Left ventricle myocardium inferior (tissue), 1 donor: ENCODE measurements around the gene ARFGAP1. TPM values are rescaled to one million over a fixed set of nuclear protein-coding genes. Genes with fewer than 3 reads are reported as not detected.

Experiments
- DNase-seq: peaks from one replicate; pipeline ENCODE4 v3.0.0-alpha.2; 2020
- H3K27ac ChIP-seq: fragments of 200-600 bp; replicated peaks from 2 replicates; pipeline ENCODE4 v1.8.0; 2021
- H3K27me3 ChIP-seq: fragments of 200-600 bp; 2 replicates; pipeline ENCODE4 v1.8.0; 2021; ENCODE audit warnings: low read depth
- H3K36me3 ChIP-seq: fragments of 200-600 bp; 2 replicates; pipeline ENCODE4 v1.8.0; 2021
- H3K4me1 ChIP-seq: fragments of 200-600 bp; 2 replicates; pipeline ENCODE4 v1.8.0; 2021
- H3K4me3 ChIP-seq: fragments of 200-600 bp; 2 replicates; pipeline ENCODE4 v1.8.0; 2021; ENCODE audit warnings: mild to moderate bottlenecking, moderate library complexity
- H3K9me3 ChIP-seq: fragments of 200-600 bp; replicated peaks from 2 replicates; pipeline ENCODE4 v1.8.0; 2021
- CTCF ChIP-seq: fragments of 200-600 bp; IDR thresholded peaks from 2 replicates; pipeline ENCODE4 v1.8.0; 2021; ENCODE audit warnings: antibody characterized with exemption, mild to moderate bottlenecking, borderline replicate concordance
- intact Hi-C: fragments of 100-400 bp; cut with micrococcal nuclease; formaldehyde crosslinking; loops from one replicate; pipeline ENCODE4 v1.11.0; 2022
- total RNA-seq: library from RNA; stranded (reverse); fragmentation: NEBNext Ultra II Directional; extraction: Animal tissue kit (Norgen Biotek cat#: 25700); gene quantifications from one replicate; pipeline ENCODE4 v1.2.1, GENCODE V29; 2021
- donor health status: DM: no; HTN: yes; CAD: no; lungs with severe emphysema.

Gene ARFGAP1
- total RNA-seq, 1 donor from 2014 or later = 33.4 TPM

- DNase-seq = no peak
- intact Hi-C loops = no loop called here
- Histone ChIP-seq H3K27me3 (peaks cover 31% of the 10 kb centered on the region), H3K9me3 (no peaks in the 10 kb centered on the region), H3K4me1 (peaks cover 14% of the 10 kb centered on the region), H3K27ac (no peak overlapping the region), H3K4me3 (no peak overlapping the region), H3K36me3 (no peaks in the 10 kb centered on the region)
- no peak for TF ChIP-seq CTCF
Observed at GRCh38 chr20:63313349-63314014, 40.9 kb downstream of the ARFGAP1 start.

GRCh38 chr20:63314015-63314471, 41.4 kb downstream of the ARFGAP1 start:
- H3K4me1 ChIP-seq = peaks cover 14% of the 10 kb centered on the region
- no peak for DNase-seq

GRCh38 chr20:63314566-63315239, 42.1 kb downstream of the ARFGAP1 start:
- Histone ChIP-seq H3K4me3 (no peak overlapping the region), H3K36me3 (no peaks in the 10 kb centered on the region), H3K9me3 (no peaks in the 10 kb centered on the region), H3K4me1 (peaks cover 8% of the 10 kb centered on the region), H3K27me3 (peaks cover 30% of the 10 kb centered on the region), H3K27ac (no peak overlapping the region)
- intact Hi-C loops = no loop called here
- TF ChIP-seq CTCF = no peak
- no peak for DNase-seq

More at GRCh38 chr20:63314015-63314471, 41.4 kb downstream of the ARFGAP1 start:
- Histone ChIP-seq H3K9me3 (no peaks in the 10 kb centered on the region), H3K36me3 (no peaks in the 10 kb centered on the region), H3K27ac (no peak overlapping the region), H3K27me3 (peaks cover 30% of the 10 kb centered on the region), H3K4me3 (no peak overlapping the region)
- TF ChIP-seq CTCF = no peak
- intact Hi-C loops = no loop called here

- Histone ChIP-seq H3K27ac (no peak overlapping the region), H3K4me1 (peaks cover 7% of the 10 kb centered on the region), H3K4me3 (no peak overlapping the region), H3K27me3 (peaks cover 30% of the 10 kb centered on the region), H3K9me3 (no peaks in the 10 kb centered on the region), H3K36me3 (no peaks in the 10 kb centered on the region)
- no peak for DNase-seq
- TF ChIP-seq CTCF = no peak
- intact Hi-C loops = no loop called here
Observed at GRCh38 chr20:63315240-63315689, 42.7 kb downstream of the ARFGAP1 start.

- Histone ChIP-seq H3K4me1 (peaks cover 11% of the 10 kb centered on the region), H3K9me3 (no peaks in the 10 kb centered on the region), H3K36me3 (no peaks in the 10 kb centered on the region), H3K27me3 (peaks cover 34% of the 10 kb centered on the region), H3K4me3 (no peak overlapping the region), H3K27ac (no peak overlapping the region)
- no peak for DNase-seq
- TF ChIP-seq CTCF = no peak
- intact Hi-C loops = no loop called here
Observed at GRCh38 chr20:63315731-63316491, 43.3 kb downstream of the ARFGAP1 start.
